HG02870 (cell line): ENCODE measurements around the gene NBPF1.
"Not testable (repeated sequence)": the region's sequence is repeated elsewhere in the genome, so short reads cannot be mapped to it uniquely, and the experiment has no call there.

Experiments
- ATAC-seq: cut with Tn5 transposase; IDR thresholded peaks from one replicate; pipeline ENCODE4 v1.9.1; 2021; ENCODE audit warnings: mild to moderate bottlenecking, moderate library complexity; ENCODE audit not compliant: unreplicated experiment

NBPF1 gene

GRCh38 chr1:16623812-16624719 is 10.7 kb upstream of the NBPF1 start:
- ATAC-seq = not testable (repeated sequence)

GRCh38 chr1:16623337-16623736 is 10.0 kb upstream of the NBPF1 start:
- not testable (repeated sequence) for ATAC-seq

- not testable (repeated sequence) for ATAC-seq
Observed at GRCh38 chr1:16621681-16622315, 8.4 kb upstream of the NBPF1 start.

- no peak for ATAC-seq
Observed at GRCh38 chr1:16621300-16621658, 7.9 kb upstream of the NBPF1 start.

- not testable (repeated sequence) for ATAC-seq
Observed at GRCh38 chr1:16619803-16620501, 6.6 kb upstream of the NBPF1 start.

GRCh38 chr1:16618719-16619118 is 5.4 kb upstream of the NBPF1 start:
- no peak for ATAC-seq

GRCh38 chr1:16617778-16618580 is 4.6 kb upstream of the NBPF1 start:
- no peak for ATAC-seq

- no peak for ATAC-seq
Observed at GRCh38 chr1:16617114-16617631, 3.8 kb upstream of the NBPF1 start.

GRCh38 chr1:16615253-16616252 is 2.2 kb upstream of the NBPF1 start:
- ATAC-seq = no peak

GRCh38 chr1:16614361-16615252 is 1.2 kb upstream of the NBPF1 start:
- no peak for ATAC-seq

GRCh38 chr1:16612332-16613172 is 812 bp downstream of the NBPF1 start:
- ATAC-seq = no peak

GRCh38 chr1:16611981-16612331 is 1.4 kb downstream of the NBPF1 start:
- ATAC-seq = not testable (repeated sequence)

GRCh38 chr1:16611164-16611563 is 2.2 kb downstream of the NBPF1 start:
- not testable (repeated sequence) for ATAC-seq

- ATAC-seq = not testable (repeated sequence)
Observed at GRCh38 chr1:16610553-16610952, 2.8 kb downstream of the NBPF1 start.

- not testable (repeated sequence) for ATAC-seq
Observed at GRCh38 chr1:16609761-16610160, 3.6 kb downstream of the NBPF1 start.

GRCh38 chr1:16608838-16609560 is 4.4 kb downstream of the NBPF1 start:
- no peak for ATAC-seq
